Left lobe of liver (tissue), 2 donors: Measurements from ENCODE around the gene OR2AJ1. TPM values are rescaled to one million over a fixed set of nuclear protein-coding genes. Genes with fewer than 3 reads are reported as not detected.
"Not testable (repeated sequence)": the region's sequence is repeated elsewhere in the genome, so short reads cannot be mapped to it uniquely, and the experiment has no call there.

Experiments used
- ATAC-seq: fragments of 200-7000 bp; cut with Tn5 transposase; one replicate; pipeline ENCODE4 v1.9.1; 2020; ENCODE audit warnings: mild to moderate bottlenecking, moderate library complexity
- DNase-seq: peaks from one replicate; pipeline ENCODE4 v3.0.0-alpha.2; 2020; ENCODE audit warnings: low spot score
- total RNA-seq: library from RNA; stranded (reverse); gene quantifications from one replicate; pipeline ENCODE4 v1.2.1, GENCODE V29; 2021
- donor health status: DM: no; HTN: no; CAD: no; lungs with moderate emphysema.
- donor health status: DM: no; HTN: yes; CAD: no.

Gene OR2AJ1
- total RNA-seq: not detected

DNA sequence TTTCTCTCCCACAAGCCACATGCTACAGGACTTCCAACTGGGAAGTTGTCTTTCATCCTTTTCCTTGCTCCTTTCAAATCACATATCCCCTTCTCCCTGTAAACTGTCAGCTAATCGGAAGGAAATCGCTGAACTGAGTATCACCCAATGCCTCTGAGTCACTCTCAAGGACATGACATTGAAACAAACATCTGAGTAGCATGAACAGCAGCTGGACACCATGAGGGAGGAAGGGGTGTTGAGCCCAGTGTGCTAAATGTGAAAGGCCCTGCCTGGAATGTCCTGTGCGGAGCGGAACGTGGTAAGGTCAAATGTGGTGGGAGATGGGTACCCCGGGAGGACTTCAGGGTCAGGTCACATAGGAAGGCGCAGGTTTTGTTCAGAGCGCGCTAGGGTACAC is at the start of gene OR2AJ1:
OR2AJ1 (plus strand) TSS at position 22 of the 400 bp plus-strand sequence. CDS start 8,880 bp downstream, outside the sequence.
- DNase-seq (no peak), ATAC-seq (no peak)

- no peak for DNase-seq
- ATAC-seq: no peak
Observed at GRCh38 chr1:247883346-247883745, 41.3 kb upstream of the OR2AJ1 start.

DNA sequence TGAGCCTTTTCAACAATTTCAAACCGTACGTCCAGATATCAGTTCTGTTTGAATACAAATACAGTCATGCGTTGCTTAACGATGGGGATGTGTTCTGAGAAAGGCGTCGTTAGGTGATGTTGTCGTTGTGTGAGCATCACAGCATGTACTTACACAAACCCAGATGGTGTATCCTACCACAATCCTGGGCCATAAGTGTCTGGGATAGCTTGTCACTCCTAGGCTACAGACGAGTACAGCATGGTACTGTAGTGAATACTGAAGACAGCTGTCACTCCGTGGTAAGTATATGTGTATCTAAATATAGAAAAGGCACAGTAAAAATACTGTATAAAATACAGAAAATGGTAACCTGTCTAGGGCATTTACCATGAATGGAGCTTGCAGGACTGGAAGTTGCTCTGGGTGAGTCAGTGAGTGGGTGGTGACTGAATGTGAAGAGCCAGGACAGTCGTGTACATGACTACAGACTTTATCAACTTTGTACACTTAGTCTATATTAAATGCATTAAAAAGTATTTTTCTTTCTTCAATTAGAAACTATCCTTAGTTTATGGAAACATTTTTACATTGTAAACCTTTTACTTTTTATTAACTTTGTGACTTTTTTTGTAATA is 39.8 kb upstream of the OR2AJ1 start:
- DNase-seq: no peak
- no peak for ATAC-seq

DNA sequence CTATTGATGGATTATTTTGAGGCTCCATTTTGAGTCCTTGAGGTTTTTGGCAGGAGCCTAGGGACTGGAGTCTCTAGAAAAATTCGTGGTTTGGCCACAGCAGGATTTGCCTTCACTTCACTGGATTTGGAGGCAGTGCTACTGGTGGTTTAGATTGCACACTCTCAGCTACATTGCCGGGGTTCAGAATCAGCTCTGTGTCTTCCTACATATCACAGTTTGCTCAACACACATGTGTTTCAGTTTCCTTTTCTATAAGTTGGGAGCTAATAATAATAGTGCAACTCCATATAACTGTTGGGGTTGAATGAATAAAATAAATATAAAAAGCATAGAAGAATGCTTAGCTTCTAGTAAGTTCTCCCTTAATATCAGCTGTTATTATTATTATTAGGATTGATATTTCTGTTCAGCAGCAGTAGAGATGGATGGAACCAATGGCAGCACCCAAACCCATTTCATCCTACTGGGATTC is 29.5 kb upstream of the OR2AJ1 start, which contains the start of gene OR2W3:
OR2W3 (plus strand) TSS at position 425 of the 475 bp plus-strand sequence; CDS start at position 425, 0 bp downstream.
- no peak for ATAC-seq

DNA sequence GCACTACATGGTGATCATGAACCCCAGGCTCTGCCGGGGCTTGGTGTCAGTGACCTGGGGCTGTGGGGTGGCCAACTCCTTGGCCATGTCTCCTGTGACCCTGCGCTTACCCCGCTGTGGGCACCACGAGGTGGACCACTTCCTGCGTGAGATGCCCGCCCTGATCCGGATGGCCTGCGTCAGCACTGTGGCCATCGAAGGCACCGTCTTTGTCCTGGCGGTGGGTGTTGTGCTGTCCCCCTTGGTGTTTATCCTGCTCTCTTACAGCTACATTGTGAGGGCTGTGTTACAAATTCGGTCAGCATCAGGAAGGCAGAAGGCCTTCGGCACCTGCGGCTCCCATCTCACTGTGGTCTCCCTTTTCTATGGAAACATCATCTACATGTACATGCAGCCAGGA is 28.7 kb upstream of the OR2AJ1 start:
- DNase-seq: no peak
- ATAC-seq: no peak

More for the DNA sequence above, 29.5 kb upstream of the OR2AJ1 start, which contains the start of gene OR2W3:
- DNase-seq: no peak

DNA sequence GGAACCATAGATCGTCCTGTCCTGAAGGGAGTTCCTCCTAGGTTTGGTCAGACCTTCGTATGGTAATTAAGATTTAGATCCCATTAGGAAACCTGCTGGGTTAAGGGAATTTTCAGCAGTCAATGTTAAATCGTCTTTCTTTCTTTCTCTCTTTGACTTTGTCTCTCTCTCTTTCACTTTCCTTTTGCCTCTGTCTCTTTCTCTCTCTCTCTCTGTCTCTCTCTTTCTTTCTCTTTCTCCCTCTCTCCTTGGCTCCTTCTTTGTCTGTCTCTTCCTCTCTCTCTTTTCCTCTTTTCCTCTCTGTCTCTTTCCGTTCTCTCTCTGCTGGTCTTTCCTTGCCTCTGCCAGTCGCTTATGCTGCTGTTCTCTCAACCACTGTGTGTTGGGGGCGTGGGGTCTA is 20.6 kb upstream of the OR2AJ1 start:
- no peak for ATAC-seq

DNA sequence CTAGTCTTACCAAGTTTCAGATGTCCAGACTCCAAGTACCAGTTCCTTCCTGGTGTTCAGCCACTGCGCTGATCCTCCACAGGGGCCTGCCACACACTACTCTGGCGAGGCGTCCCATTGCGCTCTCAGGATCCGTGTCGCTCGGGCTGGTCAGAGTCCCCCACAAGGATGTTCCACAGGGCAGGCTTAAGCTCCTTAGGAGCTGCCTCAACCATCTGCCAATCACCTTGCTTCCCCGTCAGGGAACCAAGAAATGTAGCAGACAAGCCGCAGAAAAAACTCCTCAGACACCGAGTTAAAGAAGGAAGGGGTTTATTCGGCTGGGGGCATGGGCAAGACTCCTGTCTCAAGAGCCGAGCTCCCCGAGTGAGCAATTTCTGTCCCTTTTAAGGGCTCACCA is 19.5 kb upstream of the OR2AJ1 start:
- ATAC-seq (no peak), DNase-seq (no peak)

More for the DNA sequence above, 20.6 kb upstream of the OR2AJ1 start:
- DNase-seq: no peak

- DNase-seq: no peak
- ATAC-seq: no peak
Observed at GRCh38 chr1:247905910-247906503, 18.7 kb upstream of the OR2AJ1 start.

GRCh38 chr1:247906504-247907047 is 18.1 kb upstream of the OR2AJ1 start:
- no peak for DNase-seq
- peak; percentile 64 for ATAC-seq

- no peak for ATAC-seq
- DNase-seq: no peak
Observed at GRCh38 chr1:247908766-247909165, 15.9 kb upstream of the OR2AJ1 start.

GRCh38 chr1:247913786-247914185 is 10.9 kb upstream of the OR2AJ1 start:
- ATAC-seq (no peak), DNase-seq (no peak)

- ATAC-seq (no peak), DNase-seq (no peak)
Observed at GRCh38 chr1:247914941-247915662, 9.6 kb upstream of the OR2AJ1 start.

DNA sequence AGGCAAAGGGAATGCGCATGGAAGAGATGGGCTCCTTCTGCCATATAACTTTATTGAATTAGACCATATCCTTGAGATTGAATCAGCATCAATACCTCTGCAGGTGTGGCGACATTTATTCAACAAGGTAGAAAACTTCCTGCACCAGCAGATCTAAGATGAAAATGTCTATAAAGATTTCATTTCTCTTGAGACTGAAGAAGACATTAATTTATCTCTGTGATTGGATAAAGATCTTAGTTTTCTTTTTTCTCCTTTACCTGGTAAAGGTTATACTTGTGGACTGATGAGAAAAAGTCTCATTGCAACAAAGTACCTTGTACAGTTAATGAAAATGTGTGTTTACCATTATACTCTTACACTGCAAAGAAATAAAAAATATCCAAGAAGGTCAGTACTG is 4.7 kb upstream of the OR2AJ1 start, which contains the start of gene OR2T8:
OR2T8 (plus strand) TSS at position 301 of the 400 bp plus-strand sequence. CDS start 766 bp downstream, outside the sequence.
- DNase-seq (no peak), ATAC-seq (no peak)

DNA sequence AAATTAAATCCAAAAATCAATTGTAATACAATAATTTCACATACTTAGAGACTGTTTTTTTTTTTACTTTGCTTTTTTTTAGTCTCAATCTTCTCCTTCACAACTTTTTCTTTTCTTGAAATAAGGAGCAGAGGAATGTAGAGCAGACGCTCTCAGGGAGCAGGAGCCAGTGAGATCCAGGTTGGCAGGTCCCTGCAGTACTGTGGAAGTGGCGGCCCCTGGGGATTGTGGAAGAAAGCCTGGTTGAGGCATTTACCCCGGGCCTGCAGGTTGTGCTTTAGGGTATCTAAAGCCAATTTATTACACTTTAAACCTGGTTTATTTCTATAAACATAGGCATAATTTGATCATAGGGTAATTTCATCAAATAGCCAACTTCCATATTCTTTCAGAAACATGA is 748 bp upstream of the OR2AJ1 start:
- DNase-seq (no peak), ATAC-seq (no peak)

DNA sequence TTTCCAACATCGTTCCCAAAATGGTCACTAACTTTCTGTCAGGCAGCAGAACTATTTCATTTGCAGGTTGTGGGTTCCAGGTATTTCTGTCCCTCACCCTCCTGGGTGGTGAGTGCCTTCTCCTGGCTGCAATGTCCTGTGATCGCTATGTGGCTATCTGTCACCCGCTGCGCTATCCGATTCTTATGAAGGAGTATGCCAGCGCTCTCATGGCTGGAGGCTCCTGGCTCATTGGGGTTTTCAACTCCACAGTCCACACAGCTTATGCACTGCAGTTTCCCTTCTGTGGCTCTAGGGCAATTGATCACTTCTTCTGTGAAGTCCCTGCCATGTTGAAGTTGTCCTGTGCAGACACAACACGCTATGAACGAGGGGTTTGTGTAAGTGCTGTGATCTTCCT is 9.3 kb downstream of the OR2AJ1 start:
- no peak for ATAC-seq

GRCh38 chr1:247935781-247936180 is 11.1 kb downstream of the OR2AJ1 start:
- no peak for ATAC-seq
- no peak for DNase-seq

More for the DNA sequence above, 9.3 kb downstream of the OR2AJ1 start:
- DNase-seq: no peak

DNA sequence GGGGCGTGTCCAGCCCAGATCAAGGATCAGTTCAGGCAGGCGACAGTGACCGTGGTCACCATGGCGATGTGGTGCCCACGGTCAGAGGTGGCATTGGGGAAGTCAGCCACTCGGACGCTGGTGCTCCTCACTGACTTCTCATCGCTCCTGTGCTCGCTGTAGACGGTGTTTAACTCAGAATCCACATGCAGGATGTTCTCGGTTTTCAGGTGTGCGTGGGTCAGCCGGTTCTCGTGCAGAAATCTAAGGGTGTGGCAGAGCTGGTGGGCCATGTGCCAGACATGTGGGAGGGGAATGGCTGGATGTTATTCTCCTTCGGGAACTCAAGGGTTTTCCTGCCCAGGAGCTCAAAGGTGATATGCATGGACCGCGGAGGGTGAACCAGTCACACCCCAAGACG is 11.7 kb downstream of the OR2AJ1 start:
- no peak for ATAC-seq

GRCh38 chr1:247936965-247937734 is 12.5 kb downstream of the OR2AJ1 start:
- peak; percentile 65 for ATAC-seq
- DNase-seq: not testable (repeated sequence)

More for the DNA sequence above, 11.7 kb downstream of the OR2AJ1 start:
- no peak for DNase-seq

DNA sequence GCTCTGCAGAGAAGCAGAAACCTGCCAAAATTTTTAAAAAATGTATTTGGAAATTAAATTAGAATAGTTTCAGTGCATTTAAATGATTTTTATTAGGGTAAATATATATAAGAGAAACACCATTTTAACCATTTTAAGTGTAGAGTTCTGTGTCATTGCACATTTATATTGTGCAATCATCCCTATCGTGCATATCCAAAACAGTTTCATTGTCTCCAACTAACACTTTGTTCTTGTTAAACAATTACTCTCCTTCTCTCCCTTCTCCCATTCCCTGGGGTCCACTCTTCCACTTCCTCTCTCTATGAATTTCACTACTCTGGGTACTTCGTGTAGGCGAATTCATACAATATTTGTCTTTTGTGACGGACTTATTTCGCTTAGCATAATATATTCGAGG is 17.9 kb downstream of the OR2AJ1 start:
- no peak for DNase-seq
- no peak for ATAC-seq

GRCh38 chr1:247948558-247948957 is 23.9 kb downstream of the OR2AJ1 start, which contains the start of gene OR2L8:
TSS of gene OR2L8 (plus strand) at chr1:247948858. CDS start at chr1:247948858, 0 bp downstream.
- DNase-seq: no peak
- no peak for ATAC-seq
